ENCODE results near the gene DCDC2C.
"Not testable (repeated sequence)": the region's sequence is repeated elsewhere in the genome, so short reads cannot be mapped to it uniquely, and the experiment has no call there.

Gene DCDC2C, protein sequence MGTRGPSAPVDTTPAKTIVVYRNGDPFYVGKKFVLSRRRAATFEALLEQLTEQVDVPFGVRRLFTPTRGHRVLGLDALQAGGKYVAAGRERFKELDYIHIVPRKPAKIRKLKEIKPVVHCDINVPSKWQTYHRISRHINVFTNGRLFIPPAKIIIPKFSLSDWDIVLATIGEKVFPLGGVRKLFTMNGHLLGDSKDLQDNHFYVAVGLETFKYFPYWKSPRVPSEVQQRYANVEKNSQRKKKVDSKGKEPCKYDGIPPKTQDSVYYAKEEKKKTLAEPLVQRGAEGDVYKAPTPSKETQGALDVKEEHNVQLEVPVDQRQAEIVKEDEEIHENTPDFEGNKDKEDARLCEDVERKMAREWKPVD

GRCh38 chr2:3703236-3703756 lies at the start of gene DCDC2C:
Gene DCDC2C, plus strand, starts transcription at chr2:3703575. Its CDS starts 177 bp downstream, at chr2:3703752.
- no peak for DNase-seq

DNA sequence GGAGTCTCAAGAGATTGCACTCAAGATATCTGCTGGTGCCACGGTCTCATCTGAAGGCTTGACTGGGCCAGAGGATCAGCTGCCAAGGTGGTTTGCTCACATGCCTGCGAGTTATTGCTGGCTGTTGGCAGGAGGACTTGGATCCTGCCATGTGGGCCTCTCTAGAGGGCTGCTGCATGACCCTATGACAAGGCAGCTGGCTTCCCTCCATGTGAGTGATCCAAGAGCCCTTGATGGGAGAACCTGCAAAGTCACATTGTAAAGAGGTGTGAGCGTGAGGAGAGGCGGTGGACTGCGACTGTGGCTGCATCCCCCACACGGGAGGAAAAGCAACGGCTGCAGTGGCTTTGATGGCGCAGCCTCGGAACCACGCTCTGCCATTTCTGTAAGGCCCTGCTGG lies 49.4 kb upstream of the DCDC2C start:
- no peak for DNase-seq

GRCh38 chr2:3654531-3655225 lies 48.7 kb upstream of the DCDC2C start:
- no peak for DNase-seq

DNA sequence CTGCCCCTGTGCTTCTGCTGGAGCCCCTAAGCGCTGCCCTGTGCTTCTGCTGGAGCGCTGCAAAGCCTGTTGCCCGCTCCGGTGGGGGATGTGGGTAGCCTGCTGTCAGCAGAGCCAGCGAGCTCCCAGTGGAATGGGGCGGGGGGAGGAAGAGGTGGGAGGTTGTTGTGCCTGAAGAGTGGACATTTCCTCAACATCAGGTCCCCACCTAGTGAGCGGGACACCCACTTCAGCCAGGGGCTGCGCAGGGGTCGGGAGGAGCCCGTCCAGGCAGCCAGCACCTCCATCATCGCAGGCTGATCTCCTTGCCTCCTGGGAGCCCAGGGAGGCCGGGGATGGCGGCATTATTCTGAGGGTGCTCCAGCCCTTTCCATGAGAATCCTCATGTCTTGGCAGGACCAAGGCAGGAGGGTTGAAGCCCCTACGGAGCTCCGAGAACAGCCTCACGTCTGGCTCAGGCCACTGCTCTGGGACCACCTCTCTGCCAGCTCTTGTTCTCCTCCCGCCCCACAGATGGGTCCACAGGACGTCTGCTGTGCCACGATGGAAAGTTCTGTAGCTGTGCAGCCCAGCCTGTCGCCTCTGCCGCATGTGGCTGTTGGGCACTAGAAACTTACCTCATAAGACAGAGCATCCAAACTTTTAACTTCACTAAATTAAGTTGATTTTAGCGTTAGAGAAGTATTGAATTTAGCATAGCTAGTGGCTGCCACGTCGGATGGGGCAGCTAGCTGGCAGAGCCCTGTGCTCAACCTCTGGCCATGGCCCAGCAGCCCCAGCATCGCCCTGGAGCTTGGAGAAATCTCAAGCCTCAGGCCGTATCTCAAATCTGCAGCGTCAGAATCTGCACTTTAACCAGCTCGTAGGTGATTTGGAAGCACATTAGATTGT lies 47.3 kb upstream of the DCDC2C start:
- DNase-seq = no peak

DNA sequence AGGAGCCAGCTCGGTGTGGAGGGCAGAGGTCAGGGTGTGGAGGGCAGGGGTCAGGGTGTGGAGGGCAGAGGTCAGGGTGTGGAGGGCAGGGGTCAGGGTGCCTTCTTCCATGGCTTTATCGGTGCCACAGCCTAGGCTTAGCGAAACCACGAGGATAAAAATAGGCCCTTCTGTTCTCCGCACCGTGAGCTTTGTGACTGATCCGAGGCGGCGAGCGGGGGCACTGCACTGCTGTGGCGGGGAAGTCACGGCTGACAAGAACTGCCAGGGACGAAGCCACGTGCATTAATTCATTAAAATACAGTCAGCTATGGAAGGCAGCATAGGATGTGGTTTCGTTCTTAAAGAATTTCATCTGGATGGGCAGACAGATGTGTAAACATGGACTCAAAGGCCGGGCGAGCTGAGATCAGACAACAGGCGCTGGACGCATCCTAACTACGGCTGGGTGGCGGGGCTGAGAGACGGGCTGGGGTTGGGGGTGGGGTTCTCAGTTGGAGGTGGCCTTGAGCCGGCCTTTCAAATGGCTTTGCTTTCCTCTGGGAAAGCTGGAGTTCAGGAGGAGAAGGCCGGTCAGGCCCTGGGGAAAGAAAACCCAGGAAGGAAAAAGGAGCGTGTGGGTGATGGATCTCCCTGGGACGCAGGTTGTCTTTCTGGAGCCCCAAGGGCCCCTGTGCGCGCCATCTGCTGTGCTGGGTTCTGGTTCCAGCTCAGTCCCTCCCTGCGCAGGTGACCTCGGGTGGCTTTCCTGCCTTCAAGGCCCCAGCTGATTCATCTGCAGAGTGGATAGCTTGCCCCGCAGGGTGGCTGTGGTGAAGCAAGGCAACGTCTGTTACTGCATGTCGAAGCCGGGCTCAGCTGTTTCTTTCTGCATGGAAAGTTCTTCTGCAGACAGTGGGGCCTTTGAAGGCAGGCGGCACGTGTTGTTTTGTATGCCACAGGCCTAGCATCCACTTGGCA lies 46.3 kb upstream of the DCDC2C start:
- no peak for DNase-seq

- no peak for DNase-seq
Observed at GRCh38 chr2:3657881-3658280, 45.5 kb upstream of the DCDC2C start, which contains the start of gene ALLC. Gene ALLC, plus strand, starts transcription at chr2:3658200. Its CDS starts 12,958 bp downstream, at chr2:3671158.

DNA sequence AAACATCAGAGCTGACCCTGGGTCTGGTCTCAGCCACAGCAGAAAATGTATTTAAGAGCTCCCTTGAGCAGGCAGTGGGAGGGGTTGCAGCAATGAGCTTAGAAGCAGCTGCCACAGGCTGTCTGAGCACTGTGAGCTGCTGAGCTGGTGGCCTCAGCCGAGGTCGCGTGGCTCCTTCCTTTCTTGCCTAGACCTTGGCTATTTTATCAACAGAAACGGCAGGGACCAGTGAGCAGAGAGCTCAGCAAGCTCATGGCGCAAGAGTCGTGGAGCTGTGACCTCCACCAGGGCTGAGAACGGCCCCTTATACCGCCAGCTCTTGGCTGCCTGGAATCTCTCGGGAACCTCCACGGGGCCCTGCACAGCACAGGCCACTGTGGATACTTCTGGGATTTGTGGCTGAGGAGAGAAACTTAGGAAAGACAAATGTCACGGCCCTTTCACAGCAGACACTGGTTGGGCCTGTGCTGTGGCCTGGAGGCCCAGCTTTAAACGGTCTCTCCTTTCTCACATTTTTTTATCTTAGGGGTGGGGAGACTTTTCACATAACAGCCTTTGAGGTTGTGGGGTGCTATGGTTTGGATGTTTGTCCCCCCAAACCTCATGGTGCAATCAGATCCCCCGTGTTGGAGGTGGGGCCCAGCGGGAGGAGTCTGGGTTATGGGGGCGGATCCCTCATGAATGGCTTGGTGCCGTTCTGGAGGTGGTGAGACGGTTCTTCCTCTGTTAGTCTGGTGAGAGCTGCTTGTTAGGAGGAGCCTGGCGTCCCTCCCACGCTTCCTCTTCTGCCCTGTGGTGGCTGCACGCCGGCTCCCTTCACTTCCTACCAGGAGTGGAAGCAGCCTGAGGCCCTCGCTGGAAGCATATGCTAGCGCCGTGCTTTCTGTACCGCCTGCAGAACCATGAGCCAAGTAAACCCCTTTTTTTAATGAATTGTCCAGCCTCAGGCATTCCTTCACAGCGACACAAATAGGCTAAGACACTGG lies 43.6 kb upstream of the DCDC2C start:
- DNase-seq = no peak

DNA sequence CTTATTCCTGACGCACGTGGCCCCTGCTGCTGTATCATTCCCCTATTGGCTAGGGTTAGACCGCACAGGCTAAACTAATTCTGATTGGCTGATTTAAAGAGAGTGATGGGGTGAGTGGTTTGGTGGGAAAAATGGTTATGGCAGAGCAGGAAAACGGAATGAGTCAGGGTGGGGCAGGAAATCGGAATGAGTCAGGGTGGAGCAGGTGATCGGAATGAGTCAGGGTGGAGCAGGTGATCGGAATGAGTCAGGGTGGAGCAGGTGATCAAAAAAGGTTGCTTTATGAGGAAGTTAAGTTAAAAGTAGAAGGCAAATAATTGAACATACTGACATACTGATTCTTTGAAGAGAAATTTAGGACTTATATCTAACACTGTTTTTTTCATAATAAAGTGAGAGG lies 42.7 kb upstream of the DCDC2C start:
- not testable (repeated sequence) for DNase-seq

GRCh38 chr2:3661149-3661660 lies 42.2 kb upstream of the DCDC2C start:
- no peak for DNase-seq

GRCh38 chr2:3662239-3662638 lies 41.1 kb upstream of the DCDC2C start:
- DNase-seq = no peak

- DNase-seq = no peak
Observed at GRCh38 chr2:3664118-3664517, 39.3 kb upstream of the DCDC2C start.

GRCh38 chr2:3664925-3665324 lies 38.5 kb upstream of the DCDC2C start:
- no peak for DNase-seq

DNA sequence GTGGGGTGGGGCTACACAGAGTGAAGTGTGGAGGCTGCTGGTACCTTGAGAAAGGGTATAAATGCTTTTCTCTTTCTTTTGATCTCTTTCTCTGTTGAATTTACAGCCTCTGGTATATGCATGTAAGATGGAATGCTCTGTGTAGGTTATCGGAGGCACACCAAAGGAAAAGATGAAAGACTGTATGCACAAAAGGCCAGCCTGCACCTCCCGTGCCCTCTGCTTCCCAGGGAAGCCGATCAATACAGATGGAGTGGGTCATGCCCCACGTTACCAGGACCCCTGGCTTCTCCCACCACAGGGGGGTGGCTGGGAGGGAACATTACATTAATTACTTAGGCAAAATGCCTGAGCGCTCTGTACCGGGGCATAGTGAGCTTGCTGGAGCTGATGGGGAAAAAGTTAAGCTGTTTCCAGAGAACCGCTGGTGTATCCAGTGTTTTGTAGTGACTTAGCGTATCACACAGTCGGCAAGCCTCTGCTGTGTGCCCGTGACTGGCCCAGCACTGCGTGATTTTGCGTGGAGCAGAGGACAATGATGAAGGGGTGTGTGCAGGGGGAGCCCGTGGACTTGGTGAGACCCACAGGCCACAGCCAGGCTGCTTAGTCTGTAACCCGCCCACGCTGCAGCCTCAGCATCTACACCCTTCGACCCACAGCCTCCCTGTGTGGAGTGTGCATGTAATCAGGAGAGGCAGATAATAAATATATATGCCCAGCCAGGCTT lies 37.3 kb upstream of the DCDC2C start:
- DNase-seq = no peak

GRCh38 chr2:3666613-3666975 lies 36.8 kb upstream of the DCDC2C start:
- DNase-seq = no peak

- no peak for DNase-seq
Observed at GRCh38 chr2:3667151-3667631, 36.2 kb upstream of the DCDC2C start.

- no peak for DNase-seq
Observed at GRCh38 chr2:3669656-3670055, 33.7 kb upstream of the DCDC2C start.

DNA sequence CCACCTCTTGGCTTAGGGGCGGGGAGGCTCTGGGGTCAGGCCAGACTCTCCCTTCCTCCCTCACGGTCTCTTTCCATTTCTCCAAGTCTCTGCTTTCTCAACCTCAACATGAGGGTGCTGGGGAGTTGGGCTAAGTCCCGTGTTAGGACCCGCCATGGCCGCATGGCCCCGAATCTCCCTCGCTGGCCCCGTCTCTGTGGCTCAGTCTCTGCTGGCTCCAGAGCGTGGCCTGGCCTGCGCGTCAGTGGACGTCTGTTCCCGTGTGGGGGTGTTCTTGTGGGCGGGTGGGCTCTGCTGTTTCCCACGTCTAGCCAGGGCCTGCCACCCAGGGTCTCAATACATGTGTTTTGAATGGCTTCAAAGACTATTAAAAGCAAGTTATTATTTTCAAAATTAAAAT lies 33.0 kb upstream of the DCDC2C start:
- DNase-seq = no peak

- no peak for DNase-seq
Observed at GRCh38 chr2:3670941-3671340, 32.4 kb upstream of the DCDC2C start.

DNA sequence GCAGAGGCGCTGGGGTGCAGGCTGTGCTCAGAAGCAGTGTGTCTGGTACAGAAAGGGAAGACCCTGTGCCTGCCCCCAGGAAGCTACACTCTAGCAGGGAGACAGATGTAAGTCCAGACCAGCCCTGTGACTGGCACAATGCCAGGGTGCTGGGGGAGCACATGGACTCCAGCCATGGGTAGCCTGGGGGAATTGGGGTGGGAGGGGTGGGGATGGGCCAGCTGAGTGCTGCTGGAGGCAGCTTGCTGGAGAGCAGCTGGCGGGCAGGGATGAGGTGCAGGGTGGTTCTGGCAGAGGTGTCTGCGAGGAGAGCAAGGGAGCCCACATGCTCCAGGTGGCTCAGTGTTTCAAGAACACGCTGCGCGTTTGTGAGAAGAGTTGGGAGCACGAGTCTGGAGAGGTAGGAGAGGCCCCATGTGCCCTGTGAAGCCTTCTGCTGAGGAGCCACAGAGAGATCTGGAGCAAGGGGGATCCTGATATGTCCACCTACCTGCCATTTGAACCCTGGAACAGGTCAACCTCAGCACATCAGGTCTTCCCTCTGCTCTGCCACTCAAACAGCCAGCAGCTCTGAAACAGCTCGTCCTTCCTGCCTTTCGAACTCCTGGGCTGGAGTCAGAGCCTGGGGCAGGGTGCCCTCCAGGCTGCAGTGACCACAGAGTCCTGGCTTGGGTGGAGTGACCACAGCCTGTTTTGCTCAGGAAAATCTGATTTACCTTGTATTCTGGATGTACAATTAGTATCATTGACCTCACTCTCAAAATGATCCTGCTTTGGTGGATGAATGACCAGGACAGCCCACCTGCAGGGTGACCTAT lies 30.3 kb upstream of the DCDC2C start:
- no peak for DNase-seq
